Measurements from ENCODE around the gene NUMB. TPM values are rescaled to one million over a fixed set of nuclear protein-coding genes. Genes with fewer than 3 reads are reported as not detected.

The NUMB gene
- total RNA-seq, 1 donor from 2014 or later, result 72.7 TPM

DNA sequence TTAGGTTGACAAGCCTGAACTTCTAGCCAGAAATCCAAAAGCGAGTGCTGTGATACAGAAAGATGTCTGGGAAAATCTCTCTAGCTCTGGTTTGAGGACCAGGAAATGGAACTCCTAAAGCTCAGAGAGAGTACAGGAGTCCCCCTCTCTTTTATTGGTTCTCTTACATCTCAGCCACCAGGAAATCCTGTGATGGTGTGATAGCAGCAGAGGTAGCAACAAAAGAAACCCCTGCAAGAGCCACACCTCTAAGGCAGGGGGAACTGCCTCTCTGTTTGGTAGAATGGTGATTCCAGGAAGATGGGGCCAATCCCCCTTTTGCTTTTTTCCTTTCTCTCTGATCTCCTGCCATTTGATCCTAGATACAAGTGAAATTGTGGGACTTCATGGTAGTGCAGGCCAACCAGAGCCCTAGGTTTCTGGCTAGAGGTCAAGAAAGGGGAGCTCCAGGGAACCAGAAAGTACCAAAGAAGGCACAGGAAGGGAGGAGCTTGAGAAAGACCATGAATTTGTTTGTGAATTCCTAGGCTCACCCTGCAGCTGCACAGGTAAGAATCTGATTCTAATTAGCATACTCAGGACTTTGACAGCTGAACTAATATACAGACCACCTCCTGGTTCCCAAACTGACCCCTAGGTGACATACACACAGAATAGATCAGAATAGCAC is 132.6 kb downstream of the NUMB start:
- no peaks in the 10 kb centered on the region for H3K27me3 Mint-ChIP-seq (ENCODE audit: unreplicated experiment)
- no peak for DNase-seq (ENCODE audit: extremely low spot score, unreplicated experiment)
- no peaks in the 10 kb centered on the region for H3K9me3 Mint-ChIP-seq (ENCODE audit: unreplicated experiment)
- H3K27ac Mint-ChIP-seq (ENCODE audit: unreplicated experiment), result no peak overlapping the region
- H3K36me3 Mint-ChIP-seq (ENCODE audit: unreplicated experiment), result no peaks in the 10 kb centered on the region
- H3K4me3 Mint-ChIP-seq (ENCODE audit: unreplicated experiment), result no peak overlapping the region
- peaks cover 12% of the 10 kb centered on the region for H3K4me1 Mint-ChIP-seq (ENCODE audit: unreplicated experiment)
- TF ChIP-seq CTCF (IDR thresholded peaks at IDR 0.05), result no peak

GRCh38 chr14:73325063-73325462 is 133.3 kb downstream of the NUMB start:
- no peak for TF ChIP-seq CTCF (IDR thresholded peaks at IDR 0.05)
- Mint-ChIP-seq H3K36me3 (ENCODE audit: unreplicated experiment) (no peaks in the 10 kb centered on the region), H3K27me3 (ENCODE audit: unreplicated experiment) (no peaks in the 10 kb centered on the region), H3K4me3 (ENCODE audit: unreplicated experiment) (no peak overlapping the region), H3K4me1 (ENCODE audit: unreplicated experiment) (peaks cover 12% of the 10 kb centered on the region), H3K27ac (ENCODE audit: unreplicated experiment) (no peak overlapping the region), H3K9me3 (ENCODE audit: unreplicated experiment) (no peaks in the 10 kb centered on the region)
- no peak for DNase-seq (ENCODE audit: extremely low spot score, unreplicated experiment)

- no peaks in the 10 kb centered on the region for H3K9me3 Mint-ChIP-seq (ENCODE audit: unreplicated experiment)
- peaks cover 2% of the 10 kb centered on the region for H3K36me3 Mint-ChIP-seq (ENCODE audit: unreplicated experiment)
- H3K4me3 Mint-ChIP-seq (ENCODE audit: unreplicated experiment), result no peak overlapping the region
- peaks cover 12% of the 10 kb centered on the region for H3K4me1 Mint-ChIP-seq (ENCODE audit: unreplicated experiment)
- DNase-seq (ENCODE audit: extremely low spot score, unreplicated experiment), result no peak
- no peak overlapping the region for H3K27ac Mint-ChIP-seq (ENCODE audit: unreplicated experiment)
- H3K27me3 Mint-ChIP-seq (ENCODE audit: unreplicated experiment), result no peaks in the 10 kb centered on the region
- TF ChIP-seq CTCF (IDR thresholded peaks at IDR 0.05), result no peak
These were observed 133.8 kb downstream of the NUMB start for GRCh38 chr14:73324533-73324932.

DNA sequence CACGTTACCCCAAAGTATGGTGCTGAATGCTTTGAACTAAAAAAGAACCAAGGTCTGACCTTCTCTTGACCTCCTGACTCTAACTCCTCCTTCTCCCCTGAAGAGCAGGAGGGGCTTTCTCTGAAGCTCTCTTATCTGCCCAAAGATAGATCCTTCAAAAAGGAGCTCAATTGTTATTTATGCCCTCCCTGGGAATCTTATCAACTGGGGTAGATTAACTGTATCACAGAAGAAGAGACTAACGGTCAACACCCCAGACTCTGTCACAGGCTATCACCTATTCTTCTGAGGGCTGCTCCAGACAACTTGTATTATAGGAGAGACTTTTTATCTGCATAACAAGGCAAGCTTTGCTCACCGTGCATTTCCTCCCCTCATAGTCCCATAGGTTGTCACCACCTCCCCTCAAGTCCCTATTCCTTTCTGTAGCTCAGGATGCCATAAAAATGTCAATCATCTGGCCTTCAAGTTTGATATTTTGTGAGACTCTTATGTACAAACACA is 134.4 kb downstream of the NUMB start:
- no peak overlapping the region for H3K4me3 Mint-ChIP-seq (ENCODE audit: unreplicated experiment)

More for the DNA sequence above, 134.4 kb downstream of the NUMB start:
- Mint-ChIP-seq H3K27me3 (ENCODE audit: unreplicated experiment) (no peaks in the 10 kb centered on the region), H3K27ac (ENCODE audit: unreplicated experiment) (no peak overlapping the region), H3K36me3 (ENCODE audit: unreplicated experiment) (peaks cover 6% of the 10 kb centered on the region), H3K9me3 (ENCODE audit: unreplicated experiment) (no peaks in the 10 kb centered on the region), H3K4me1 (ENCODE audit: unreplicated experiment) (peaks cover 12% of the 10 kb centered on the region)
- no peak for TF ChIP-seq CTCF (IDR thresholded peaks at IDR 0.05)
- no peak for DNase-seq (ENCODE audit: extremely low spot score, unreplicated experiment)

Data from osteocyte (in vitro differentiated cells).